MM.1S (cell line): ENCODE results near the gene HMGCS1.

ENCODE experiments used
- DNase-seq: peaks from one replicate; pipeline ENCODE4 v3.0.0-alpha.2; 2015
- H2AFZ ChIP-seq: fragments of 300-600 bp; sonication (generic); 2 replicates; pipeline ENCODE4 v1.6.0; 2016; ENCODE audit warnings: antibody characterized with exemption, low read length
- H3F3A ChIP-seq: fragments of 300-600 bp; sonication (generic); 2 replicates; pipeline ENCODE4 v1.6.1; 2016; ENCODE audit warnings: mild to moderate bottlenecking, antibody characterized with exemption, low read length, moderate library complexity, mixed read lengths; ENCODE audit not compliant: insufficient read depth
- H3K27ac ChIP-seq: fragments of 300-600 bp; sonication (generic); 2 replicates; pipeline ENCODE4 v1.5.1; 2016; ENCODE audit warnings: mild to moderate bottlenecking, low read length
- H3K27me3 ChIP-seq: fragments of 300-600 bp; sonication (generic); replicated peaks from 2 replicates; pipeline ENCODE4 v1.6.0; 2016; ENCODE audit warnings: low read length; ENCODE audit not compliant: insufficient read depth
- H3K36me3 ChIP-seq: fragments of 300-600 bp; sonication (generic); replicated peaks from 2 replicates; pipeline ENCODE4 v1.6.1; 2016; ENCODE audit warnings: mild to moderate bottlenecking, low read length, mixed read lengths; ENCODE audit not compliant: insufficient read depth
- H3K4me1 ChIP-seq: fragments of 300-600 bp; sonication (generic); 2 replicates; pipeline ENCODE4 v1.6.1; 2016; ENCODE audit warnings: low read length, mixed read lengths
- H3K4me2 ChIP-seq: fragments of 300-600 bp; sonication (generic); 2 replicates; pipeline ENCODE4 v1.6.0; 2016; ENCODE audit warnings: low read depth, low read length
- H3K4me3 ChIP-seq: fragments of 300-600 bp; sonication (generic); 2 replicates; pipeline ENCODE4 v1.5.1; 2016; ENCODE audit warnings: low read length, mixed read lengths
- H3K79me2 ChIP-seq: fragments of 300-600 bp; sonication (generic); 2 replicates; pipeline ENCODE4 v1.6.1; 2016; ENCODE audit warnings: mixed run types, low read length, mixed read lengths
- H3K9ac ChIP-seq: fragments of 300-600 bp; sonication (generic); 2 replicates; pipeline ENCODE4 v1.6.1; 2016; ENCODE audit warnings: low read length, mixed read lengths
- H3K9me2 ChIP-seq: fragments of 300-600 bp; sonication (generic); replicated peaks from 2 replicates; pipeline ENCODE4 v1.6.1; 2016; ENCODE audit warnings: mild to moderate bottlenecking, low read length, mixed read lengths; ENCODE audit not compliant: insufficient read depth
- H3K9me3 ChIP-seq: fragments of 300-600 bp; sonication (generic); replicated peaks from 2 replicates; pipeline ENCODE4 v1.6.1; 2016; ENCODE audit warnings: mild to moderate bottlenecking, low read length, mixed read lengths; ENCODE audit not compliant: insufficient read depth
- H4K20me1 ChIP-seq: fragments of 300-600 bp; sonication (generic); 2 replicates; pipeline ENCODE4 v1.6.1; 2016; ENCODE audit warnings: mild to moderate bottlenecking, low read length, moderate library complexity, mixed read lengths; ENCODE audit not compliant: insufficient read depth
- CTCF ChIP-seq: fragments of 300-600 bp; sonication (generic); IDR thresholded peaks from 2 replicates; pipeline ENCODE4 v1.5.1; 2016; ENCODE audit warnings: antibody characterized with exemption, low read length, mixed read lengths
- EZH2 ChIP-seq: fragments of 300-600 bp; sonication (generic); optimal IDR thresholded peaks from 2 replicates; pipeline ENCODE3; 2017; ENCODE audit warnings: low read depth, mild to moderate bottlenecking, antibody characterized with exemption, low read length, mixed read lengths
- EZH2phosphoT487 ChIP-seq: fragments of 300-600 bp; sonication (generic); IDR thresholded peaks from 2 replicates; pipeline ENCODE4 v1.6.1; 2018; ENCODE audit warnings: antibody characterized with exemption, low read length

The HMGCS1 gene

GRCh38 chr5:43357878-43358281, 44.7 kb upstream of the HMGCS1 start:
- no peak overlapping the region for H3K4me2 ChIP-seq
- no peaks in the 10 kb centered on the region for H4K20me1 ChIP-seq
- TF ChIP-seq CTCF (no peak), EZH2 (no peak), EZH2phosphoT487 (no peak)
- no peak overlapping the region for H3K4me3 ChIP-seq
- H3K27me3 ChIP-seq = no peaks in the 10 kb centered on the region
- no peaks in the 10 kb centered on the region for H3K9me2 ChIP-seq
- H3K36me3 ChIP-seq = no peaks in the 10 kb centered on the region
- H3K79me2 ChIP-seq = no peaks in the 10 kb centered on the region
- H3K9me3 ChIP-seq = no peaks in the 10 kb centered on the region
- H3K4me1 ChIP-seq = no peaks in the 10 kb centered on the region
- H2AFZ ChIP-seq = no peak overlapping the region
- no peak for DNase-seq
- H3K9ac ChIP-seq = no peak overlapping the region
- H3F3A ChIP-seq = no peaks in the 10 kb centered on the region
- no peak overlapping the region for H3K27ac ChIP-seq

DNA sequence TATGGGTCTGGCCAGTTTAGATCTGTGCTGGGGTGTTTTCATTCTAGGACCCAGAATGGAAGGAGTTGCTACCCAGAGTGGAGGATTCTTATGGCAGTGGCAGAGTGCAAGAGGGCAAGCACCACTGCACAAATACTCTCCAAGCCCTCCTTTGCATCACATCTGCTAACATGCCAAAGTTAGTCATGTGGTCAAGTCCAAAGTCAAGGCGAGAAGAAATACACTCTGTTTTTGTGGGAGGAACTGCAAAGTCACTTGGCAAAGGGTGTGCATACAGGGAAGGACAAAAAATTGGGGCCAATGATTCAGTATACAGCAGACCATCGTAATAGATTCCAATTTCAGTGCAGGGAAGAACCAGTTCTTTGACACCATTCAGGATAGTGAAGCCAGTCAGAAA, 43.9 kb upstream of the HMGCS1 start:
- Histone ChIP-seq H3K79me2 (no peaks in the 10 kb centered on the region), H3K36me3 (no peaks in the 10 kb centered on the region), H3K4me3 (no peak overlapping the region), H3K27me3 (no peaks in the 10 kb centered on the region), H3K27ac (no peak overlapping the region), H3K4me2 (no peak overlapping the region), H3K9me3 (no peaks in the 10 kb centered on the region), H3K9me2 (no peaks in the 10 kb centered on the region), H3K4me1 (no peaks in the 10 kb centered on the region), H4K20me1 (no peaks in the 10 kb centered on the region), H3K9ac (no peak overlapping the region), H2AFZ (no peak overlapping the region), H3F3A (no peaks in the 10 kb centered on the region)
- DNase-seq = no peak
- no peak for TF ChIP-seq EZH2
- no peak for TF ChIP-seq CTCF
- TF ChIP-seq EZH2phosphoT487 = no peak

DNA sequence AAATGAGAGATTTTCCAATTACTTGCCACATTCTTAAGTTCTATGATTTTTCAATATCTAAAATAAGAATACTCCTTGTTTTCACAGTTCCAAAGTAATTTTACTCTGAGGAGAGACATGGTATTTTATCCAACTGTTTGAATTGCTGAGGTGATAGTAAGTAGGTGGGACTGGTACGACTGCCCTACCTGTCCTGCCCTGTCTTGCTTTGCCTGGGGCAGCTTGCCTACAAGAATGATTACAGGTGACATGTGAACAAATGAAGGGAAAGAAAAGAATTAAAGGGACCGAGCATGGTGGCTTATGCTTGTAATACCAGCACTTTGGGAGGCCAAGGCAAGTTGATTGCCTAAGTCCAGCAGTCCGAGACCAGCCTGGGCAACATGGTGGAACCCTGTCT, 41.6 kb upstream of the HMGCS1 start:
- TF ChIP-seq CTCF (no peak), EZH2phosphoT487 (no peak), EZH2 (no peak)
- H3K9me2 ChIP-seq = no peaks in the 10 kb centered on the region
- no peak overlapping the region for H3K27ac ChIP-seq
- H4K20me1 ChIP-seq = no peaks in the 10 kb centered on the region
- no peak overlapping the region for H3K4me3 ChIP-seq
- H3K27me3 ChIP-seq = no peaks in the 10 kb centered on the region
- no peaks in the 10 kb centered on the region for H3K9me3 ChIP-seq
- no peaks in the 10 kb centered on the region for H3F3A ChIP-seq
- H2AFZ ChIP-seq = no peak overlapping the region
- DNase-seq = no peak
- no peaks in the 10 kb centered on the region for H3K79me2 ChIP-seq
- no peaks in the 10 kb centered on the region for H3K36me3 ChIP-seq
- H3K9ac ChIP-seq = no peak overlapping the region
- H3K4me1 ChIP-seq = no peaks in the 10 kb centered on the region
- no peak overlapping the region for H3K4me2 ChIP-seq

DNA sequence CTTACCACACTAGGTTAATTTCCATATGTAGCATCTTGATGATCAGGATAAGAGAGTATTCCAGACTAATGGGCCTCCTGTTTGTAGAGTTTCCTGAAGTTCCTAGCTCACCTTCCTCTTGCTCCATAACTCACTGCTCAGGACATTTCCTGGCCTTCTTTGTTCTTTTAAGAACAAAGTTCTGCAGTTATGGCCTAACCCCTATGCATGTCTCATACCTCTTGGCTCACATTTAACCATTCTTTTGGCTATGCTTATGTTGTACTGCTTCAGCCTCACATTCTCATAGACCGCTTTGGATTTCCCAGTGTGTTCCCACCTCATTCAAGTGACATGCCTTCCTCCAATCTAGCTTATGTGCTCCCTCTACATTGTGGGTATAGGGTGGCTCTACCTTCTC, 40.5 kb upstream of the HMGCS1 start:
- Histone ChIP-seq H3K4me3 (no peak overlapping the region), H3K36me3 (no peaks in the 10 kb centered on the region), H3K9ac (no peak overlapping the region), H3K9me2 (no peaks in the 10 kb centered on the region), H3K27me3 (no peaks in the 10 kb centered on the region), H3K4me2 (no peak overlapping the region), H3K9me3 (no peaks in the 10 kb centered on the region), H3F3A (no peaks in the 10 kb centered on the region), H3K79me2 (no peaks in the 10 kb centered on the region), H4K20me1 (no peaks in the 10 kb centered on the region), H3K27ac (no peak overlapping the region), H3K4me1 (no peaks in the 10 kb centered on the region), H2AFZ (no peak overlapping the region)
- DNase-seq = no peak
- TF ChIP-seq EZH2phosphoT487 (no peak), EZH2 (no peak), CTCF (no peak)
